H9 (cell line): ENCODE data around the gene KAZN. TPM values are rescaled to one million over a fixed set of nuclear protein-coding genes. Genes with fewer than 3 reads are reported as not detected.

Source experiments
- DNase-seq: peaks from one replicate; pipeline ENCODE4 v3.0.0-alpha.2; 2017
- H2AFZ ChIP-seq: one replicate; pipeline ENCODE4 v1.6.1; 2013; ENCODE audit warnings: mild to moderate bottlenecking, low read length, control low read depth, moderate library complexity
- H2AK5ac ChIP-seq: 2 replicates; pipeline ENCODE4 v1.6.1; 2013; ENCODE audit warnings: low read length, control low read depth, mixed read lengths; ENCODE audit not compliant: insufficient read length
- H2BK120ac ChIP-seq: one replicate; pipeline ENCODE4 v1.6.1; 2013; ENCODE audit warnings: low read depth, mild to moderate bottlenecking, low read length, control low read depth, inconsistent platforms; ENCODE audit not compliant: poor library complexity, severe bottlenecking
- H2BK12ac ChIP-seq: 2 replicates; pipeline ENCODE4 v1.6.1; 2013; ENCODE audit warnings: low read length, control low read depth, mixed read lengths, low read depth; ENCODE audit not compliant: insufficient read length
- H2BK15ac ChIP-seq: 2 replicates; pipeline ENCODE4 v1.6.1; 2013; ENCODE audit warnings: low read depth, low read length, control low read depth
- H2BK20ac ChIP-seq: one replicate; pipeline ENCODE4 v1.6.1; 2013; ENCODE audit warnings: low read depth, mild to moderate bottlenecking, low read length, control low read depth, inconsistent platforms; ENCODE audit not compliant: poor library complexity, severe bottlenecking
- H2BK5ac ChIP-seq: 2 replicates; pipeline ENCODE4 v1.6.1; 2013; ENCODE audit warnings: low read length, control low read depth, mixed read lengths; ENCODE audit not compliant: insufficient read length
- H3K14ac ChIP-seq: 2 replicates; pipeline ENCODE4 v1.6.1; 2013; ENCODE audit warnings: low read length, control low read depth; ENCODE audit not compliant: insufficient read depth
- H3K18ac ChIP-seq: 2 replicates; pipeline ENCODE4 v1.6.1; 2013; ENCODE audit warnings: low read depth, mild to moderate bottlenecking, mixed read lengths, low read length, control low read depth; ENCODE audit not compliant: insufficient read length
- H3K23ac ChIP-seq: 2 replicates; pipeline ENCODE4 v1.6.1; 2013; ENCODE audit warnings: low read length, control low read depth, mixed read lengths, low read depth; ENCODE audit not compliant: insufficient read length
- H3K23me2 ChIP-seq: 2 replicates; pipeline ENCODE4 v1.6.1; 2013; ENCODE audit warnings: low read depth, mild to moderate bottlenecking, mixed read lengths, low read length, control low read depth; ENCODE audit not compliant: insufficient read length, poor library complexity, severe bottlenecking
- H3K27ac ChIP-seq: 2 replicates; pipeline ENCODE4 v1.5.1; 2013; ENCODE audit warnings: low read length, control low read depth, mixed read lengths, low read depth; ENCODE audit not compliant: insufficient read length
- H3K27me3 ChIP-seq: 2 replicates; pipeline ENCODE4 v1.6.1; 2013; ENCODE audit warnings: low read length, control low read depth, inconsistent platforms; ENCODE audit not compliant: insufficient read depth
- H3K4ac ChIP-seq: 2 replicates; pipeline ENCODE4 v1.6.1; 2013; ENCODE audit warnings: low read depth, mild to moderate bottlenecking, control low read depth, inconsistent platforms, low read length, moderate library complexity
- H3K4me1 ChIP-seq: 2 replicates; pipeline ENCODE4 v1.6.1; 2013; ENCODE audit warnings: low read length, control low read depth, inconsistent platforms; ENCODE audit not compliant: insufficient read depth
- H3K4me2 ChIP-seq: 2 replicates; pipeline ENCODE4 v1.6.1; 2013; ENCODE audit warnings: low read length, control low read depth, mixed read lengths; ENCODE audit not compliant: insufficient read length, insufficient read depth
- H3K56ac ChIP-seq: 2 replicates; pipeline ENCODE4 v1.6.1; 2013; ENCODE audit warnings: low read depth, mild to moderate bottlenecking, mixed read lengths, low read length, control low read depth; ENCODE audit not compliant: insufficient read length
- H3K79me1 ChIP-seq: 2 replicates; pipeline ENCODE4 v1.6.1; 2013; ENCODE audit warnings: low read depth, mild to moderate bottlenecking, moderate library complexity, low read length, control low read depth, inconsistent platforms; ENCODE audit not compliant: insufficient read depth, poor library complexity, severe bottlenecking
- H3K79me2 ChIP-seq: 2 replicates; pipeline ENCODE4 v1.6.1; 2013; ENCODE audit warnings: low read length, control low read depth, inconsistent platforms; ENCODE audit not compliant: insufficient read depth
- H3K9ac ChIP-seq: 2 replicates; pipeline ENCODE4 v1.6.1; 2013; ENCODE audit warnings: low read length, control low read depth, mixed read lengths; ENCODE audit not compliant: insufficient read length; ENCODE audit errors: extremely low read depth
- H3K9me3 ChIP-seq: one replicate; pipeline ENCODE4 v1.6.1; 2013; ENCODE audit warnings: low read depth, low read length, inconsistent platforms; ENCODE audit not compliant: control insufficient read depth
- H3T11ph ChIP-seq: one replicate; pipeline ENCODE4 v1.6.1; 2013; ENCODE audit warnings: mild to moderate bottlenecking, low read length, control low read depth, inconsistent platforms
- H4K20me1 ChIP-seq: one replicate; pipeline ENCODE4 v1.6.1; 2013; ENCODE audit not compliant: control insufficient read depth, insufficient read length, insufficient read depth
- H4K5ac ChIP-seq: 2 replicates; pipeline ENCODE4 v1.6.1; 2013; ENCODE audit warnings: low read depth, mild to moderate bottlenecking, mixed read lengths, low read length, control low read depth; ENCODE audit not compliant: insufficient read length
- H4K8ac ChIP-seq: replicated peaks from 2 replicates; pipeline ENCODE4 v1.6.1; 2013; ENCODE audit warnings: low read length, control low read depth, mixed read lengths, low read depth; ENCODE audit not compliant: insufficient read length
- H4K91ac ChIP-seq: 2 replicates; pipeline ENCODE4 v1.6.1; 2013; ENCODE audit warnings: low read depth, mild to moderate bottlenecking, moderate library complexity, mixed read lengths, low read length, control low read depth; ENCODE audit not compliant: insufficient read length
- H3K27ac Mint-ChIP-seq, 3 experiments: 2 replicates in 2 of 3; 3 replicates in 1 of 3; pipeline ENCODE4 v1.8.0; 2020 to 2021; ENCODE audit warnings: mixed read lengths in 3 of 3, mild to moderate bottlenecking in 1 of 3, moderate library complexity in 1 of 3
- H3K27me3 Mint-ChIP-seq: 2 replicates; pipeline ENCODE4 v1.8.0; 2021; ENCODE audit warnings: low read depth, mild to moderate bottlenecking, moderate library complexity, mixed read lengths
- H3K36me3 Mint-ChIP-seq, 3 experiments: 2 replicates in 2 of 3; 3 replicates in 1 of 3; pipeline ENCODE4 v1.8.0; 2020 to 2021; ENCODE audit warnings: low read depth in 3 of 3, mixed read lengths in 3 of 3; ENCODE audit not compliant: insufficient read depth in 1 of 3
- H3K4me1 Mint-ChIP-seq, 2 experiments: 2 replicates each; pipeline ENCODE4 v1.8.0; 2020; ENCODE audit warnings: mixed read lengths in 2 of 2
- H3K4me3 Mint-ChIP-seq, 2 experiments: 2 replicates in 1 of 2; 3 replicates in 1 of 2; pipeline ENCODE4 v1.8.0; 2020 to 2021; ENCODE audit warnings: mild to moderate bottlenecking in 2 of 2, mixed read lengths in 2 of 2, moderate library complexity in 1 of 2
- H3K9me3 Mint-ChIP-seq, 2 experiments: 2 replicates in 1 of 2; 3 replicates in 1 of 2; pipeline ENCODE4 v1.8.0; 2020; ENCODE audit warnings: mild to moderate bottlenecking in 2 of 2, mixed read lengths in 2 of 2, moderate library complexity in 1 of 2
- WGBS: extraction: QIAGEN DNeasy Blood & Tissue Kit; methylation state at CpG from one replicate; pipeline ENCODE4 v1.1.7; 2013; ENCODE audit warnings: missing lambda C conversion rate, low lambda C conversion rate, mixed read lengths; ENCODE audit not compliant: insufficient read length; ENCODE audit errors: extremely low coverage; 5-methylcytosine and 5-hydroxymethylcytosine counted together
- total RNA-seq: library from RNA; stranded (reverse); gene quantifications from 2 replicates; pipeline ENCODE4 v1.2.1, GENCODE V29; 2021
- TF ChIP-seq, protein P1 (sequence below): fragments of 200-600 bp; sonication (generic); conservative IDR thresholded peaks from 3 replicates; pipeline ENCODE4 v1.8.0; 2021; ENCODE audit warnings: antibody characterized with exemption, mild to moderate bottlenecking

KAZN gene
- total RNA-seq, 1 experiment from 2014 or later: 7.6 TPM

DNA sequence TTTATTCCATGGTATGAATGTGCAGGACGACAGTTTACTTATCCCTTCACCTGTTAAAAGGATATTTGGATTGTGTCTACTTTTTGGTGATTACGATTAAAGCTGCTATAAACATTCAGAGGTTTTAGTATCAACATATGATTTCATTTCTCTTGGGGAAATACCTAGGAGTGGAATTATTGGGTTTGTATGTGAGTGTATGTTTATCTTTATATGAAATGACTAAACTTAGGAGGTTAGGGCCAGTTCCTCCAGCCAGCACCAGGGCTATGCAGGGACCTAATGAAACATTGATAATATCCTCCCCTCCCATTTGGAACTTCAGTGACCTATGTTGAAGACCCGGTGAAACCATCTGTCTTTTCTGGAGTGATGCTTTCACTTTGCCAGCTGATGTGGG is 568.9 kb downstream of the KAZN start:
- no peaks in the 10 kb centered on the region for H4K20me1 ChIP-seq
- no peaks in the 10 kb centered on the region; the same call in none of the 2 replicates for H3K79me2 ChIP-seq
- H3K23ac ChIP-seq: no peak overlapping the region
- peaks cover 0 to 4% (median 0%) of the 10 kb centered on the region in 3 experiments; a peak in 3 of 7 replicates for H3K36me3 Mint-ChIP-seq
- no peak overlapping the region for H2AK5ac ChIP-seq
- TF ChIP-seq, protein P1, sequence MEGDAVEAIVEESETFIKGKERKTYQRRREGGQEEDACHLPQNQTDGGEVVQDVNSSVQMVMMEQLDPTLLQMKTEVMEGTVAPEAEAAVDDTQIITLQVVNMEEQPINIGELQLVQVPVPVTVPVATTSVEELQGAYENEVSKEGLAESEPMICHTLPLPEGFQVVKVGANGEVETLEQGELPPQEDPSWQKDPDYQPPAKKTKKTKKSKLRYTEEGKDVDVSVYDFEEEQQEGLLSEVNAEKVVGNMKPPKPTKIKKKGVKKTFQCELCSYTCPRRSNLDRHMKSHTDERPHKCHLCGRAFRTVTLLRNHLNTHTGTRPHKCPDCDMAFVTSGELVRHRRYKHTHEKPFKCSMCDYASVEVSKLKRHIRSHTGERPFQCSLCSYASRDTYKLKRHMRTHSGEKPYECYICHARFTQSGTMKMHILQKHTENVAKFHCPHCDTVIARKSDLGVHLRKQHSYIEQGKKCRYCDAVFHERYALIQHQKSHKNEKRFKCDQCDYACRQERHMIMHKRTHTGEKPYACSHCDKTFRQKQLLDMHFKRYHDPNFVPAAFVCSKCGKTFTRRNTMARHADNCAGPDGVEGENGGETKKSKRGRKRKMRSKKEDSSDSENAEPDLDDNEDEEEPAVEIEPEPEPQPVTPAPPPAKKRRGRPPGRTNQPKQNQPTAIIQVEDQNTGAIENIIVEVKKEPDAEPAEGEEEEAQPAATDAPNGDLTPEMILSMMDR: no peak
- H2BK12ac ChIP-seq: no peak overlapping the region
- no peak overlapping the region for H3K27ac Mint-ChIP-seq
- no peak overlapping the region for H2AFZ ChIP-seq
- no peak overlapping the region for H3K56ac ChIP-seq
- H3K79me1 ChIP-seq: no peaks in the 10 kb centered on the region
- H2BK20ac ChIP-seq: no peak overlapping the region
- H3K4me1 ChIP-seq: no peaks in the 10 kb centered on the region; the same call in 1 of the 2 replicates
- H3K4ac ChIP-seq: no peak overlapping the region
- H3K18ac ChIP-seq: no peak overlapping the region
- peaks cover 11 to 17% of the 10 kb centered on the region in 2 experiments; a peak in 3 of 4 replicates for H3K4me1 Mint-ChIP-seq
- DNase-seq: no peak
- no peak overlapping the region for H3K27ac ChIP-seq
- H2BK15ac ChIP-seq: no peak overlapping the region
- no peak overlapping the region for H3K9ac ChIP-seq
- no peak overlapping the region for H4K8ac ChIP-seq
- WGBS: no CpG with 5 or more reads among the region's 3 CpGs
- H3K9me3 Mint-ChIP-seq: no peaks in the 10 kb centered on the region
- no peaks in the 10 kb centered on the region for H3K27me3 ChIP-seq
- no peak overlapping the region for H4K91ac ChIP-seq
- H2BK5ac ChIP-seq: no peak overlapping the region
- no peaks in the 10 kb centered on the region; the same call in none of the 2 replicates for H3K27me3 Mint-ChIP-seq
- H3K4me2 ChIP-seq: no peak overlapping the region
- H3K23me2 ChIP-seq: no peaks in the 10 kb centered on the region
- H3K14ac ChIP-seq: no peak overlapping the region
- H3K9me3 ChIP-seq: no peaks in the 10 kb centered on the region
- H4K5ac ChIP-seq: no peak overlapping the region
- no peak overlapping the region for H3T11ph ChIP-seq
- no peak overlapping the region for H2BK120ac ChIP-seq
- H3K4me3 Mint-ChIP-seq: no peak overlapping the region
